HG02884 (cell line): ENCODE measurements around the gene IFT88.
A peak's percentile ranks its signal among the peaks of the same experiment; 100 is the strongest.

Experiments
- ATAC-seq: cut with Tn5 transposase; IDR thresholded peaks from one replicate; pipeline ENCODE4 v1.9.1; 2021; ENCODE audit warnings: mild to moderate bottlenecking, moderate library complexity; ENCODE audit not compliant: unreplicated experiment

IFT88 gene

DNA sequence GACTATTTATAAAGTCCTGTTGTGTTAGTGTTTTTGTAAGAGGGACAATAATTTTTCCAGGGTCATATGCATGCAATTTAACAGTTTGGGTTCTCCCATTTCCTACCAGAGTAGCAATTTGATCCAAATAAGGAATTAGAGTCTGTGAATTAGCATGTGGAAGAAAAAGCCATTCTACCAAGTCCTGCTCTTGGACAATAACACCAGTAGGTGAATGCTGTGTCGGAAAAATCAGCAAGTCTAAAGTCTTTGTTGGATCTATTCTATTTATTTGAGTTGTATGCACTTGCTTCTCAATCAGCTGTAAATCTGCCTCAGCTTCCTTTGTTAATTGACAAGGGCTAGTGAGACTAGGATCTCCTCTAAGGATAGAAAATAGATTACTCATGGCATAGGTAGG lies 115.1 kb downstream of the IFT88 start:
- no peak for ATAC-seq

- no peak for ATAC-seq
Measured at GRCh38 chr13:20684041-20684440, 117.1 kb downstream of the IFT88 start.

DNA sequence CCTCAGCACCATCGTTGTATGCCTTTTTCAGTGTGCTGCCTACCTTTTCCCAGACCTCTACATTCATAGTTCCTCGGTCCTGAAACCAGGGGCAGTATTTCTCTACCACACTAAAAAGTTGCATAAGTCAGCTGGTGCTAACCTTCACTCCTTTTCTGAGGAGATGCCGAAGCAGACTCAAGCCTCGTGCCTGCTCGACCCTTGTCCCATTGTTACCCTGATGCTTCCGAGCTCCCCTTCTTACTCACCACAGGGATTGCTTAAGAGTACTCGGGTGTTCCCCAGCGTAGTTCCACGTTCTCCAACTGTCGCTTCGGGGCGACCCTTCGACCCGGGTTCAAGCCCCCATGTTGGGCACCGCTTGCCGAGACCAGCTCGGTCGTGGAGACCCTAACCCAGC lies 117.6 kb downstream of the IFT88 start:
- no peak for ATAC-seq

- ATAC-seq, result no peak
Measured at GRCh38 chr13:20685092-20685491, 118.1 kb downstream of the IFT88 start.

DNA sequence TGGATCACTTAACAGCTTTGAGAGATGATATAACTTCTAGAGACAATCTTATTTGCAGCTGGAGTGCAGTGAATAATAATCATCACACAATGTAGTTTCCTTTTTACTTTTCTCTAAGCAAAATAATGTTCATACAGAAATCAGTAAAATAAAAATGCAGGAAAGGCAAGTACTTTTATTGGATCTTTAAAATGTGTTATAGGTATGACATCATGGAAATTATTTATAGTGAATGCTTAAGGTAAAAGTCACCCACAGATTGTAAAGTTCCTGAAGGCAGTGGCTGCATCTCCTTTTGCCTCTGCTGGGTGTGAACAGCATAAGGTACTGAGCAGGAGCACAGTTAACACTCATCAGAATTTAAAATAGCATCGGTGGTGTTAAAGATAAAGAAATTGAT lies 119.2 kb downstream of the IFT88 start:
- ATAC-seq, result no peak

DNA sequence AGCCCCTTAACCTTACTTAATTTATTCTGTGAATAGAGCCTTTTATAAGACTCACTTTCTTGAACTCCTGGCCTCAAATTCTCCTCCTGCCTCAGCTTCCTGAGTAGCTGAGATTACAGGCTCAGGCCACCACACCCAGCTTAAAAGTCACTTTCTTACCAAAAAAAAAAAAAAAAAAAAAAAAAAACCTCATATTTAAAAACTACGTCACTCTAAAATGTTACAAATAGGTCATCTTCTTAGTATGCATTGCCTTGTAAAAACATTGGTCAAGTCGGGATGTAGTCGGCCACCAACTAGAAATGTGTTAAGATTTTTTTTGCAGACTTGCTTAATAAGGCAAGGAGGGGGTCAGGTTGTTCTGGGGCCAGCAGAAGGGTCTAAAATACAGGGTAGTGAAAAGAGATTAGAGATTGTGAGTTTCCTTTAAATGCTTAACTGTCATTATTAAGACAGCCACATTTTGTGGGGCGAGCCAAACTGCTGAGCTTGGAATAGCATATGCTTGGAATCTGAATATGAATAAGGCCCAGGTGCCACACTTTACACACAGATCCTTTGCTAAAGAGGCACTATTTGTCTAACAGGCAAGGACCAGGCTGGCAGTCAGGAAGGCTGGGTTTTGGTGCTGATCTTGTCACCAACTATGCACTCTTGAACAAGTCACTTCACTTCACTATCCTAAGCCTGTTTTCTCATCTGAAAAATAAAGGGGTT lies 120.1 kb downstream of the IFT88 start:
- no peak for ATAC-seq

DNA sequence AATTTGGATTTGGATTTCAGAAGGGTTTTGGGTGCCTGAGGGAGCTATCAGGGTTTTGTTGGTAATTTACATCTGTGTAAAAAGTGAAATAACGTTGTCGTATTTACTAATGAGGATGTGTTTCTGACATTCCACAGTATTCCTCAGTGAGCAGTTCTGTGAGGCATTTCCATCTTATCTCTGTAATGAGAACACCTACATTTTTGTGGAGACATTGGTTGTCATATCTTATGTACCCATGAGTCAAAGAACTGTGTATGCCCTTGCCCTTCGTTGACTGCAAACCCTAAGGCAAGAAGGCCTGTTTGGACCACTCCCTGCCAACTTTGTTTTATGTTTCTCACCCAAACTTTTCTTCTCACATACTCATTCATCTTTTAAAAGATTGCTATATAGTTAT lies 122.3 kb downstream of the IFT88 start:
- no peak for ATAC-seq

- no peak for ATAC-seq
Measured at GRCh38 chr13:20691616-20692015, 124.7 kb downstream of the IFT88 start.

DNA sequence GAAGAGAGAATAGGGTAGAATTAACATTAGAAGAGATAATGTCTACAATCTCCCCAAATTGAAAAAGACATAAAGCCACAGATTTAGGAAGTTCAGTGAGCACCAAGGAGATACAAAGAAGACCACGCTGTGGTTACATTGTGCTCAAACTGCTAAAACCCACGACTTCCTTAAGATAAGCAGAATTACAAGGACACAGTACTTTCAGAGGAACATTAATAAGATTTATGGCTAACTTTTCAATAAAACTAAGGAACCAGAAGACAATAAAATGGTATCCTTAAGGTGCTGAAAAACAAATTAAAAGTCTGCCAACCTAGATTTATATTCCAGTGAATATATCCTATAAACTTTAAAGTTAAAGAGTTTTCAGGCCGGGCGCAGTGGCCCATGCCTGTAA lies 129.1 kb downstream of the IFT88 start:
- ATAC-seq, result no peak

DNA sequence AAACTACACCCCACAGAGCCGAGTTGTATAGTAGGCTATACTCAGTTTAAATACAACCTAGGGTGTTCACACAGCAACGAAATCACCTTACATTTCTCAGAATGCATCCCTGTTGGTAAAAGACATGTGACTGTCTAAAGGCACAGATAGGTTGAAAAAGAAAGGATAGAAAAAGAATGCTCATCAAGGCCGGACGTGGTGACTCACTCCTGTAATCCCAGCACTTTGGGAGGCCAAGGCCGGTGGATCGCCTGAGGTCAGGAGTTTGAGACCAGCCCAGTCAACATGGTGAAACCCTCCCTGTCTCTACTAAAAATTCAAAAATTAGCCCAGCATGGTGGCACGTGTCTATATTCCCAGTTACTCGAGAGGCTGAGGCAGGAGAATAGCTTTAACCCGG lies 132.8 kb downstream of the IFT88 start:
- ATAC-seq, result no peak

DNA sequence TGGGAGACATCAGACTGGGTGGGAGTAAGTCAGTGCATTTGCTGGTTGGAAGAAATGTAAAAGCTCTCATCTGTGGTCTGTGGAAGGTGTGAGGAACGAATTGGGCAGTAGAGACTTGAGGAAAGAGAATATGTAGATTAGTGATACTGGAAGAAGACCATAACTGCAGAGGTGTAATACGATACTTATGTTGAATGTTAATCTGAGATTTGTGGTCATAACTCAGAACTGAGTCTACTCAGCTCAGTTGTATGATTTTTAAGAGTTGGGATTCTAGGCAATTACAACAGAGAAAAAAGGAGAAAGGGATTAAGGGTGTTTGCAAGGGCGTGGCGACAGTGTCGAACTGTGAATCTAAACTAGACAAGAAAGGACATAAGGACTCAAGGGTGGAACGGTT lies 133.3 kb downstream of the IFT88 start:
- no peak for ATAC-seq

GRCh38 chr13:20701461-20701860 lies 134.5 kb downstream of the IFT88 start:
- no peak for ATAC-seq

GRCh38 chr13:20702530-20702914 lies 135.6 kb downstream of the IFT88 start:
- no peak for ATAC-seq

GRCh38 chr13:20702915-20703779 lies 136.2 kb downstream of the IFT88 start, which contains the start of gene IL17D:
IL17D (plus strand) TSS chr13:20703699; CDS start chr13:20704002, 303 bp downstream.
- ATAC-seq, result peak; percentile 33

DNA sequence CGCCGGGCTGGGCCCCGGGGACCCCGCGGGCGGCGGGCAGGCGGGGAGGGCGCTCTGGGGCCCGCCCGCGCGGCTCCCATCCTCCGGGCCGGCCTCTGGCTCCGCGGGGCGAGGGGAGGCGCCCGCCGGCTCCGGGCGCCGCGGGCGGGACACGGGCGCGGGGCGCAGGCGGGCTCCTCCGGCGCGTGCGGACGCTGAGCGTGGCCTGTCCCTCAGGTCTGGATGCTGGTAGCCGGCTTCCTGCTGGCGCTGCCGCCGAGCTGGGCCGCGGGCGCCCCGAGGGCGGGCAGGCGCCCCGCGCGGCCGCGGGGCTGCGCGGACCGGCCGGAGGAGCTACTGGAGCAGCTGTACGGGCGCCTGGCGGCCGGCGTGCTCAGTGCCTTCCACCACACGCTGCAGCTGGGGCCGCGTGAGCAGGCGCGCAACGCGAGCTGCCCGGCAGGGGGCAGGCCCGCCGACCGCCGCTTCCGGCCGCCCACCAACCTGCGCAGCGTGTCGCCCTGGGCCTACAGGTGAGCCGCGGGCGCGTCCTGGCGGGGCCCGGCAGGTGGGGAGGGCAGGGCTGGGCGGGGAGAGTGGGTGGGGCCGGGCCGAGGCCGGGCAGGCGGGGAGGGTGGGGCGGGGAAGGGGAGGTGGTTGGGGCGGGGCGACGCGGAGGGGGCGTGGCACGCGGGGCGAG lies 137.0 kb downstream of the IFT88 start:
- ATAC-seq, result peak; percentile 82

- no peak for ATAC-seq
Measured at GRCh38 chr13:20704459-20705069, 137.6 kb downstream of the IFT88 start.

GRCh38 chr13:20706661-20707060 lies 139.7 kb downstream of the IFT88 start:
- ATAC-seq, result no peak

GRCh38 chr13:20708216-20708615 lies 141.3 kb downstream of the IFT88 start:
- ATAC-seq, result no peak

DNA sequence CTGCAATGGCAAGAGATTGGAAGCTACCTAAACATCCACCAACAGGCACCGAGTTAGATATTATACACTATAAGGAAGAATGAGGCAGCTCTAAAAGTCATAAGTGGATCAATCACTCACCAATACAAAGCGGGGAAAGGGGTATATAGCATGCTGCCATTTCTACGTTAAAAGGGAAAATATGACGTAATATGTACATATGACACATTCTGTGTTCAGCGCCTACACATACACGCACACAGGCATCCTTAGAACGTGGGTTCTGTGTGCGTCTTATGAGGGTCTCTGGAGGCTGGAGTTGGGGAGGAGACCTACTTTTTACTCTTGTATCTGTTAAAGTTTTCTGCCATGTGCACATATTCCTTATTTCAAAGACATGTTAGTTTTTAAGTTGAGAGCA lies 142.4 kb downstream of the IFT88 start:
- no peak for ATAC-seq

DNA sequence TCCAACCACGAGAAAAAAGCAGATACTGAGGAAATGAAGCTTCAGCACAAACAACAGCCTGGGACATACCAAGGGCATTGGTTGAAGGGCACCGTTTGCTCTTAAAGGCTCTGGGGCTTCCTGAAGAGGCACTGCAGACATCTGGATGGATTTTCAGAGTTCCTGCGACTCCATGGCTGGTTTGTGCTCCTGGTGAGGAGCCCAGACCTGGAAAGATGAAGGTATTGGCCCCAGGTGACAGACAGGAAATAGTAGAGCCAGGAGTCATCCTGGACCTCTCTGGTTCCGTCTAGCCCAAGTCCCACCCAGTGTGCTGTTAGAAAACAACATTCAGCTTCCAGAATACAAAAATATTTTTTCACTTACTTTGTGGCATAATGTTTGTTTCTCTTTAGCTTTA lies 142.8 kb downstream of the IFT88 start:
- ATAC-seq, result no peak
